SK-N-SH (cell line): ENCODE measurements around the gene NOX3. TPM values are rescaled to one million over a fixed set of nuclear protein-coding genes. Genes with fewer than 3 reads are reported as not detected.

Experiments used
- CTCF ChIA-PET: fragments of 300-600, 350-600 bp; formaldehyde crosslinking; extraction: SDS; loops from one replicate; lab custom pipeline; 2021; lab: Yijun Ruan, JAX
- POLR2A ChIA-PET: fragments of 350-600 bp; sonication (Branson Sonifier 250); formaldehyde crosslinking; extraction: SDS; loops from one replicate; lab custom pipeline; 2020; ENCODE audit warnings: antibody characterized with exemption, inconsistent platforms; lab: Yijun Ruan, JAX
- DNase-seq: peaks from one replicate; pipeline ENCODE4 v3.0.0; 2012
- H2AFZ ChIP-seq: fragments of 200-600 bp; sonication (generic); 2 replicates; pipeline ENCODE4 v1.8.1; 2016; ENCODE audit warnings: antibody characterized with exemption, mild to moderate bottlenecking, low read depth
- H3F3A ChIP-seq: fragments of 200-600 bp; sonication (generic); replicated peaks from 2 replicates; pipeline ENCODE3; 2016; ENCODE audit warnings: antibody characterized with exemption, mild to moderate bottlenecking; ENCODE audit not compliant: insufficient read depth
- H3K27ac ChIP-seq, 2 experiments: fragments of 200-500 bp in 1 of 2; fragments of 200-600 bp in 1 of 2; sonication (Bioruptor generic) in 1 of 2; sonication (generic), shearing (Covaris generic) in 1 of 2; 2 replicates each; pipeline versions ENCODE4 v1.5.1 to v1.6.1; 2014 to 2016; ENCODE audit warnings: low read depth in 2 of 2, inconsistent platforms in 1 of 2, low read length in 1 of 2, mild to moderate bottlenecking in 1 of 2, mixed read lengths in 1 of 2
- H3K27me3 ChIP-seq: fragments of 200-600 bp; sonication (generic), shearing (Covaris generic); 2 replicates; pipeline ENCODE4 v1.6.1; 2016; ENCODE audit warnings: mixed run types; ENCODE audit not compliant: insufficient read depth
- H3K36me3 ChIP-seq, 2 experiments: fragments of 200-500 bp in 1 of 2; fragments of 200-600 bp in 1 of 2; sonication (Bioruptor generic) in 1 of 2; sonication (generic) in 1 of 2; replicated peaks in 1 of 2; 2 replicates each; pipeline versions ENCODE3 to v1.5.1; 2014 to 2016; ENCODE audit warnings: low read length in 1 of 2, mild to moderate bottlenecking in 1 of 2; ENCODE audit not compliant: insufficient read depth in 2 of 2, control insufficient read depth in 1 of 2
- H3K4me1 ChIP-seq, 2 experiments: fragments of 200-500 bp in 1 of 2; fragments of 200-600 bp in 1 of 2; sonication (Bioruptor generic) in 1 of 2; sonication (generic), shearing (Covaris generic) in 1 of 2; 2 replicates each; pipeline versions ENCODE4 v1.5.1 to v1.6.1; 2014 to 2016; ENCODE audit warnings: low read depth in 1 of 2, low read length in 1 of 2, mixed run types in 1 of 2; ENCODE audit not compliant: insufficient read depth in 2 of 2, control insufficient read depth in 1 of 2
- H3K4me2 ChIP-seq: fragments of 200-600 bp; sonication (generic), shearing (Covaris generic); 2 replicates; pipeline ENCODE4 v1.6.1; 2017; ENCODE audit warnings: mixed run types
- H3K4me3 ChIP-seq, 2 experiments: fragments of 200-500 bp in 1 of 2; fragments of 200-600 bp in 1 of 2; sonication (Bioruptor generic) in 1 of 2; sonication (generic), shearing (Covaris generic) in 1 of 2; 2 replicates each; pipeline versions ENCODE4 v1.5.1 to v1.8.1; 2014 to 2016; ENCODE audit warnings: low read depth in 2 of 2, inconsistent platforms in 1 of 2, low read length in 1 of 2, mild to moderate bottlenecking in 1 of 2, mixed read lengths in 1 of 2, moderate library complexity in 1 of 2
- H3K79me2 ChIP-seq: fragments of 200-600 bp; sonication (generic); 2 replicates; pipeline ENCODE4 v1.8.1; 2017; ENCODE audit warnings: mild to moderate bottlenecking; ENCODE audit not compliant: insufficient read depth
- H3K9ac ChIP-seq: fragments of 200-600 bp; sonication (generic); 2 replicates; pipeline ENCODE4 v1.6.1; 2017; ENCODE audit warnings: mixed run types
- H3K9me2 ChIP-seq: fragments of 200-600 bp; sonication (generic); 2 replicates; pipeline ENCODE4 v1.6.1; 2017; ENCODE audit warnings: mixed run types
- H3K9me3 ChIP-seq: fragments of 200-600 bp; sonication (generic); 2 replicates; pipeline ENCODE4 v1.6.1; 2017; ENCODE audit warnings: mixed run types, mild to moderate bottlenecking, moderate library complexity
- H4K20me1 ChIP-seq: fragments of 200-600 bp; sonication (generic); 2 replicates; pipeline ENCODE4 v1.6.1; 2017; ENCODE audit warnings: mild to moderate bottlenecking, mixed run types; ENCODE audit not compliant: insufficient read depth
- CHD2 ChIP-seq: fragments of 150-350 bp; IDR thresholded peaks from 2 replicates; pipeline ENCODE4 v1.6.1; 2018; ENCODE audit warnings: low read length; ENCODE audit not compliant: partially characterized antibody
- ELF1 ChIP-seq: IDR thresholded peaks from 2 replicates; pipeline ENCODE4 v1.4.0; 2012
- FOXM1 ChIP-seq: IDR thresholded peaks from 2 replicates; pipeline ENCODE4 v1.4.0; 2012; ENCODE audit warnings: low read depth, mild to moderate bottlenecking
- GATA2 ChIP-seq: sonication (generic); formaldehyde crosslinking; IDR thresholded peaks from 2 replicates; pipeline ENCODE4 v1.5.0; 2020; ENCODE audit warnings: mild to moderate bottlenecking, missing genetic modification reagents
- MAX ChIP-seq: IDR thresholded peaks from 2 replicates; pipeline ENCODE4 v1.4.0; 2012; ENCODE audit warnings: low read depth
- NFIC ChIP-seq: IDR thresholded peaks from 2 replicates; pipeline ENCODE4 v1.4.0; 2012; ENCODE audit warnings: borderline replicate concordance
- NRF1 ChIP-seq: IDR thresholded peaks from 2 replicates; pipeline ENCODE4 v1.6.1; 2012; ENCODE audit warnings: low read depth, mild to moderate bottlenecking, low read length
- RAD21 ChIP-seq: IDR thresholded peaks from 2 replicates; pipeline ENCODE4 v1.6.1; 2012; ENCODE audit warnings: mild to moderate bottlenecking, low read length
- RCOR1 ChIP-seq: fragments of 150-350 bp; IDR thresholded peaks from 2 replicates; pipeline ENCODE4 v1.6.1; 2017; ENCODE audit warnings: antibody characterized with exemption, low read length
- RXRA ChIP-seq: IDR thresholded peaks from 2 replicates; pipeline ENCODE4 v1.4.0; 2012; ENCODE audit warnings: low read depth, mild to moderate bottlenecking, borderline replicate concordance
- SIN3A ChIP-seq: IDR thresholded peaks from 2 replicates; pipeline ENCODE4 v1.6.1; 2012; ENCODE audit warnings: low read depth, mild to moderate bottlenecking, low read length, moderate library complexity, borderline replicate concordance
- SMC3 ChIP-seq: IDR thresholded peaks from 2 replicates; pipeline ENCODE4 v1.6.1; 2012; ENCODE audit warnings: low read depth, low read length, improper control_type of control experiment
- TCF12 ChIP-seq: IDR thresholded peaks from 2 replicates; pipeline ENCODE4 v1.4.0; 2012
- YY1 ChIP-seq: IDR thresholded peaks from 2 replicates; pipeline ENCODE4 v1.4.0; 2012; ENCODE audit warnings: low read depth, mild to moderate bottlenecking
- WGBS: methylation state at CpG from one replicate; pipeline ENCODE4 v1.1.6; 2017; ENCODE audit warnings: low lambda C conversion rate; 5-methylcytosine and 5-hydroxymethylcytosine counted together
- polyA plus RNA-seq, 3 experiments: library from polyadenylated mRNA; depleted of rRNA; stranded (reverse); fragments of >200 nt; gene quantifications; 2 replicates each; pipeline ENCODE4 v1.2.3, GENCODE V29; 2012

The NOX3 gene
- polyA plus RNA-seq, 1 of the 3 experiments (the other 2 are of a cell fraction): 0.02 TPM

GRCh38 chr6:155409391-155409790 is 46.2 kb downstream of the NOX3 start:
- Histone ChIP-seq H2AFZ (no peak overlapping the region), H3F3A (no peaks in the 10 kb centered on the region), H3K4me2 (no peak overlapping the region), H3K4me3 (no peak overlapping the region), H3K27ac (no peak overlapping the region), H3K9me3 (no peaks in the 10 kb centered on the region), H3K9me2 (no peaks in the 10 kb centered on the region), H3K4me1 (peaks cover 0 to 15% of the 10 kb centered on the region in 2 experiments; a peak in 2 of 4 replicates), H4K20me1 (no peaks in the 10 kb centered on the region), H3K79me2 (no peaks in the 10 kb centered on the region), H3K36me3 (no peaks in the 10 kb centered on the region), H3K9ac (no peak overlapping the region)
- 86% methylated on average over 4 of the region's 4 CpGs for WGBS
- no peak for DNase-seq
- CTCF ChIA-PET: interaction anchor here (1.0 to 2.2 kb wide), 3 partner anchors 16 to 230 kb away, joined by 3 to 5 read pairs (median 4); no protein-coding TSS in a partner anchor
- POLR2A ChIA-PET: no interaction called here
- TF ChIP-seq FOXM1: no peak
- TF ChIP-seq, all 33 proteins: peak for 0
- H3K27me3 ChIP-seq: no peaks in the 10 kb centered on the region

- no peak overlapping the region for H3K4me2 ChIP-seq
- no peaks in the 10 kb centered on the region for H3K9me2 ChIP-seq
- H3K4me1 ChIP-seq: peaks cover 0 to 15% of the 10 kb centered on the region in 2 experiments; a peak in 2 of 4 replicates
- POLR2A ChIA-PET: no interaction called here
- no peaks in the 10 kb centered on the region for H4K20me1 ChIP-seq
- TF ChIP-seq NRF1: no peak
- H2AFZ ChIP-seq: no peak overlapping the region
- H3K27me3 ChIP-seq: no peaks in the 10 kb centered on the region
- WGBS: 96% methylated on average over 9 of the region's 9 CpGs
- DNase-seq: no peak
- H3K27ac ChIP-seq: no peak overlapping the region
- H3K4me3 ChIP-seq: no peak overlapping the region
- CTCF ChIA-PET: interaction anchor here (0.7 to 2.2 kb wide), 4 partner anchors 13 to 376 kb away, joined by 3 to 5 read pairs (median 4); no protein-coding TSS in a partner anchor
- H3K9ac ChIP-seq: no peak overlapping the region
- no peaks in the 10 kb centered on the region for H3K9me3 ChIP-seq
- no peaks in the 10 kb centered on the region for H3F3A ChIP-seq
- no peaks in the 10 kb centered on the region for H3K79me2 ChIP-seq
- no peaks in the 10 kb centered on the region for H3K36me3 ChIP-seq
Measured at GRCh38 chr6:155408981-155409380, 46.7 kb downstream of the NOX3 start.

GRCh38 chr6:155408231-155408630 is 47.4 kb downstream of the NOX3 start:
- no peak overlapping the region for H3K4me3 ChIP-seq
- no peak for DNase-seq
- 63% methylated on average over 1 of the region's 1 CpG for WGBS
- no peaks in the 10 kb centered on the region for H3K79me2 ChIP-seq
- H4K20me1 ChIP-seq: no peaks in the 10 kb centered on the region
- H3K36me3 ChIP-seq: no peaks in the 10 kb centered on the region
- H3K4me2 ChIP-seq: no peak overlapping the region
- no peaks in the 10 kb centered on the region for H3K9me3 ChIP-seq
- no peak overlapping the region for H3K27ac ChIP-seq
- no peaks in the 10 kb centered on the region for H3F3A ChIP-seq
- no peak overlapping the region for H2AFZ ChIP-seq
- peaks cover 0 to 19% of the 10 kb centered on the region in 2 experiments; a peak in 2 of 4 replicates for H3K4me1 ChIP-seq
- ChIA-PET CTCF (interaction anchor here (0.7 to 2.2 kb wide), 2 partner anchors 17 to 377 kb away, joined by 3 to 5 read pairs; no protein-coding TSS in a partner anchor), POLR2A (no interaction called here)
- no peak overlapping the region for H3K9ac ChIP-seq
- no peaks in the 10 kb centered on the region for H3K9me2 ChIP-seq
- TF ChIP-seq RXRA (no peak), RAD21 (no peak), TCF12 (no peak), CHD2 (no peak), YY1 (no peak), MAX (no peak), ELF1 (no peak), FOXM1 (no peak), GATA2 (no peak), SIN3A (no peak), NRF1 (no peak), NFIC (no peak), RCOR1 (no peak), SMC3 (no peak)
- no peaks in the 10 kb centered on the region for H3K27me3 ChIP-seq
